B cell (primary cell): ENCODE measurements around the gene LSG1. TPM values are rescaled to one million over a fixed set of nuclear protein-coding genes. Genes with fewer than 3 reads are reported as not detected.

ENCODE experiments used
- ATAC-seq: fragments of 200-7000 bp; cut with Tn5 transposase; one replicate; pipeline ENCODE4 v1.10.0; 2021; ENCODE audit warnings: low read depth, mild to moderate bottlenecking, moderate number of reproducible peaks, moderate library complexity
- CTCF ChIA-PET: fragments of 350-600 bp; sonication (Branson Sonifier 250); formaldehyde crosslinking; loops from one replicate; lab custom pipeline; 2021; ENCODE audit warnings: antibody characterized with exemption, inconsistent platforms; lab: Charles Lee
- POLR2A ChIA-PET: fragments of 350-600 bp; sonication (Branson Sonifier 250); formaldehyde crosslinking; loops from one replicate; lab custom pipeline; 2021; ENCODE audit warnings: antibody characterized with exemption; lab: Charles Lee
- DNase-seq: peaks from one replicate; pipeline ENCODE4 v3.0.0; 2013
- H2AFZ ChIP-seq: 2 replicates; pipeline ENCODE4 v1.6.1; 2012; ENCODE audit warnings: mild to moderate bottlenecking, low read depth, low read length; ENCODE audit not compliant: insufficient read depth, poor library complexity, severe bottlenecking
- H3K27ac ChIP-seq, 2 donors: 1 replicate in 1 of 2; 2 replicates in 1 of 2; pipeline ENCODE4 v1.5.1; 2012 to 2013; ENCODE audit warnings: low read length in 2 of 2, mild to moderate bottlenecking in 2 of 2, moderate library complexity in 1 of 2
- H3K27me3 ChIP-seq, 4 experiments: fragments of 200-600 bp in 1 of 4; sonication (generic) in 1 of 4; replicated peaks in 1 of 4; 1 replicate in 2 of 4; 2 replicates in 2 of 4; pipeline versions ENCODE4 v1.6.1 to v1.7.0; 2013 to 2016; ENCODE audit warnings: low read length in 3 of 4, mild to moderate bottlenecking in 2 of 4, mixed read lengths in 1 of 4, moderate library complexity in 1 of 4; ENCODE audit not compliant: insufficient read depth in 4 of 4, control insufficient read depth in 3 of 4; ENCODE audit errors: control extremely low read depth in 1 of 4
- H3K36me3 ChIP-seq, 2 experiments: replicated peaks in 1 of 2; 1 replicate in 1 of 2; 2 replicates in 1 of 2; pipeline versions ENCODE4 v1.6.1 to v1.7.1; 2013; ENCODE audit warnings: low read length in 1 of 2; ENCODE audit not compliant: insufficient read depth in 2 of 2, control insufficient read depth in 1 of 2; ENCODE audit errors: control extremely low read depth in 1 of 2, extremely low read depth in 1 of 2
- H3K4me1 ChIP-seq, 2 donors: fragments of 200-600 bp in 1 of 2; sonication (generic) in 1 of 2; 1 replicate in 1 of 2; 2 replicates in 1 of 2; pipeline versions ENCODE4 v1.5.1 to v1.6.1; 2013 to 2017; ENCODE audit warnings: low read length in 2 of 2; ENCODE audit not compliant: control insufficient read depth in 2 of 2, insufficient read depth in 2 of 2
- H3K4me2 ChIP-seq: replicated peaks from 2 replicates; pipeline ENCODE3; 2012; ENCODE audit warnings: mild to moderate bottlenecking, low read depth, low read length; ENCODE audit not compliant: poor library complexity, severe bottlenecking
- H3K4me3 ChIP-seq, 5 experiments: fragments of 200-600 bp in 1 of 5; sonication (generic) in 1 of 5; 1 replicate in 3 of 5; 2 replicates in 2 of 5; pipeline versions ENCODE4 v1.5.1 to v1.7.0; 2011 to 2016; ENCODE audit warnings: low read length in 4 of 5, mild to moderate bottlenecking in 4 of 5, low read depth in 2 of 5, control low read depth in 1 of 5, moderate library complexity in 1 of 5; ENCODE audit not compliant: insufficient read depth in 1 of 5; ENCODE audit errors: control extremely low read depth in 1 of 5, extremely low read depth in 1 of 5
- H3K79me2 ChIP-seq: fragments of 200-600 bp; sonication (generic); one replicate; pipeline ENCODE4 v1.6.0; 2016; ENCODE audit warnings: low read length; ENCODE audit not compliant: control insufficient read depth, insufficient read depth
- H3K9ac ChIP-seq: fragments of 200-600 bp; sonication (generic); 2 replicates; pipeline ENCODE4 v1.6.1; 2017; ENCODE audit warnings: mild to moderate bottlenecking, low read length, moderate library complexity
- H3K9me3 ChIP-seq, 3 donors: one replicate each; pipeline versions ENCODE4 v1.6.1 to v1.7.1; 2013; ENCODE audit warnings: low read length in 2 of 3; ENCODE audit not compliant: control insufficient read depth in 2 of 3, insufficient read depth in 1 of 3; ENCODE audit errors: control extremely low read depth in 1 of 3
- H4K20me1 ChIP-seq: 2 replicates; pipeline ENCODE4 v1.6.0; 2012; ENCODE audit warnings: mild to moderate bottlenecking, low read length; ENCODE audit not compliant: insufficient read depth, control insufficient read depth, poor library complexity, severe bottlenecking
- H3K27ac Mint-ChIP-seq: one replicate; pipeline ENCODE4 v1.8.0; 2021; ENCODE audit warnings: mixed read lengths
- H3K27me3 Mint-ChIP-seq: one replicate; pipeline ENCODE4 v1.8.0; 2021; ENCODE audit warnings: mixed read lengths
- H3K4me1 Mint-ChIP-seq: one replicate; pipeline ENCODE4 v1.8.0; 2021; ENCODE audit warnings: mixed read lengths
- H3K4me3 Mint-ChIP-seq: one replicate; pipeline ENCODE4 v1.8.0; 2021; ENCODE audit warnings: mixed read lengths
- H3K9me3 Mint-ChIP-seq: one replicate; pipeline ENCODE4 v1.8.0; 2022; ENCODE audit warnings: mixed read lengths; ENCODE audit not compliant: insufficient read depth
- EZH2 ChIP-seq: IDR thresholded peaks from 2 replicates; pipeline ENCODE4 v1.6.1; 2012; ENCODE audit warnings: borderline replicate concordance, low read depth, mild to moderate bottlenecking, moderate library complexity, low read length; ENCODE audit not compliant: insufficient read depth, poor library complexity, severe bottlenecking
- whole genome bisulfite sequencing: methylation state at CpG from one replicate; pipeline ENCODE4 v1.1.5; 2013; ENCODE audit warnings: missing lambda C conversion rate; ENCODE audit not compliant: insufficient coverage; 5-methylcytosine and 5-hydroxymethylcytosine counted together
- intact Hi-C: fragments of 100-400 bp; cut with micrococcal nuclease; formaldehyde crosslinking; loops from one replicate; pipeline ENCODE4 v1.10.0; 2022
- polyA plus RNA-seq: library from polyadenylated mRNA; depleted of rRNA; stranded (reverse); fragments of >200 nt; gene quantifications from 2 replicates; pipeline ENCODE4 v1.2.3, GENCODE V29; 2012
- total RNA-seq, 2 donors: library from RNA; stranded (reverse); fragments of 120-200 nt in 1 of 2; gene quantifications; 1 replicate in 1 of 2; 2 replicates in 1 of 2; pipeline versions ENCODE4 v1.2.3 to v1.2.4, GENCODE V29; 2013 to 2022
- TF ChIP-seq, protein P1 (sequence below): fragments of 200-600 bp; IDR thresholded peaks from one replicate; pipeline ENCODE4 v1.8.0; 2022; ENCODE audit warnings: antibody characterized with exemption, mild to moderate bottlenecking

LSG1 gene
- total and polyA plus RNA-seq, 2 donors (not counting 1 experiment from before 2014, with no cell fraction given) = 29.4 to 54.6 TPM

GRCh38 chr3:194705227-194705626 lies 33.2 kb upstream of the LSG1 start:
- no peaks in the 10 kb centered on the region for H3K4me1 Mint-ChIP-seq
- Histone ChIP-seq H3K36me3 (no peaks in the 10 kb centered on the region), H3K27me3 (peaks cover 0 to 6% (median 0%) of the 10 kb centered on the region in 4 experiments), H3K4me3 (no peak overlapping the region), H3K9me3 (peaks cover 0 to 7% (median 4%) of the 10 kb centered on the region in 3 donors), H3K79me2 (no peaks in the 10 kb centered on the region), H3K4me1 (no peaks in the 10 kb centered on the region), H4K20me1 (no peaks in the 10 kb centered on the region), H2AFZ (no peak overlapping the region), H3K4me2 (no peak overlapping the region), H3K9ac (no peak overlapping the region), H3K27ac (no peak overlapping the region)
- POLR2A ChIA-PET = interaction anchor here (0.7 kb wide), 1 partner anchor 438 kb away, joined by 3 read pairs; no protein-coding TSS in a partner anchor
- no peak overlapping the region for H3K27ac Mint-ChIP-seq
- no peaks in the 10 kb centered on the region for H3K9me3 Mint-ChIP-seq
- CTCF ChIA-PET = interaction anchor here (1.4 kb wide), 1 partner anchor 23 kb away, joined by 3 read pairs; no protein-coding TSS in a partner anchor
- 83% methylated on average over 8 of the region's 8 CpGs for WGBS
- ATAC-seq (no peak), DNase-seq (no peak)
- intact Hi-C loops = no loop called here
- TF ChIP-seq EZH2 = no peak
- TF ChIP-seq, protein P1, sequence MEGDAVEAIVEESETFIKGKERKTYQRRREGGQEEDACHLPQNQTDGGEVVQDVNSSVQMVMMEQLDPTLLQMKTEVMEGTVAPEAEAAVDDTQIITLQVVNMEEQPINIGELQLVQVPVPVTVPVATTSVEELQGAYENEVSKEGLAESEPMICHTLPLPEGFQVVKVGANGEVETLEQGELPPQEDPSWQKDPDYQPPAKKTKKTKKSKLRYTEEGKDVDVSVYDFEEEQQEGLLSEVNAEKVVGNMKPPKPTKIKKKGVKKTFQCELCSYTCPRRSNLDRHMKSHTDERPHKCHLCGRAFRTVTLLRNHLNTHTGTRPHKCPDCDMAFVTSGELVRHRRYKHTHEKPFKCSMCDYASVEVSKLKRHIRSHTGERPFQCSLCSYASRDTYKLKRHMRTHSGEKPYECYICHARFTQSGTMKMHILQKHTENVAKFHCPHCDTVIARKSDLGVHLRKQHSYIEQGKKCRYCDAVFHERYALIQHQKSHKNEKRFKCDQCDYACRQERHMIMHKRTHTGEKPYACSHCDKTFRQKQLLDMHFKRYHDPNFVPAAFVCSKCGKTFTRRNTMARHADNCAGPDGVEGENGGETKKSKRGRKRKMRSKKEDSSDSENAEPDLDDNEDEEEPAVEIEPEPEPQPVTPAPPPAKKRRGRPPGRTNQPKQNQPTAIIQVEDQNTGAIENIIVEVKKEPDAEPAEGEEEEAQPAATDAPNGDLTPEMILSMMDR = no peak
- peaks cover 3% of the 10 kb centered on the region for H3K27me3 Mint-ChIP-seq
- no peak overlapping the region for H3K4me3 Mint-ChIP-seq

GRCh38 chr3:194702545-194702944 lies 30.6 kb upstream of the LSG1 start:
- H3K27ac ChIP-seq = no peak overlapping the region
- H3K36me3 ChIP-seq = no peaks in the 10 kb centered on the region
- 97% methylated on average over 5 of the region's 9 CpGs for WGBS
- Mint-ChIP-seq H3K27me3 (peaks cover 3% of the 10 kb centered on the region), H3K4me3 (no peak overlapping the region), H3K27ac (no peak overlapping the region), H3K4me1 (no peaks in the 10 kb centered on the region), H3K9me3 (no peaks in the 10 kb centered on the region)
- intact Hi-C loops = no loop called here
- peaks cover 0 to 12% (median 7%) of the 10 kb centered on the region in 3 donors for H3K9me3 ChIP-seq
- H3K27me3 ChIP-seq = peaks cover 0 to 3% (median 0%) of the 10 kb centered on the region in 4 experiments
- TF ChIP-seq, protein P1 = no peak
- TF ChIP-seq EZH2 = no peak
- no peak overlapping the region for H3K9ac ChIP-seq
- H3K79me2 ChIP-seq = no peaks in the 10 kb centered on the region
- H3K4me1 ChIP-seq = no peaks in the 10 kb centered on the region
- DNase-seq (no peak), ATAC-seq (no peak)
- no peak overlapping the region for H2AFZ ChIP-seq
- no peak overlapping the region for H3K4me2 ChIP-seq
- POLR2A ChIA-PET = no interaction called here
- H4K20me1 ChIP-seq = no peaks in the 10 kb centered on the region
- CTCF ChIA-PET = no interaction called here
- no peak overlapping the region for H3K4me3 ChIP-seq
